H1 (cell line): ENCODE measurements around the gene RORB. TPM values are rescaled to one million over a fixed set of nuclear protein-coding genes. Genes with fewer than 3 reads are reported as not detected.

Source experiments
- BRCA1 ChIP-seq: IDR thresholded peaks from 2 replicates; pipeline ENCODE4 v1.6.1; 2012; ENCODE audit warnings: low read depth, low read length, improper control_type of control experiment
- CHD1 ChIP-seq: IDR thresholded peaks from 2 replicates; pipeline ENCODE4 v1.6.1; 2012; ENCODE audit warnings: low read depth, low read length, improper control_type of control experiment
- EGR1 ChIP-seq: IDR thresholded peaks from 2 replicates; pipeline ENCODE4 v1.6.1; 2011; ENCODE audit warnings: low read depth, low read length, borderline replicate concordance
- EZH2 ChIP-seq: fragments of 200-600 bp; sonication (generic); IDR thresholded peaks from 2 replicates; pipeline ENCODE4 v1.7.1; 2012; ENCODE audit warnings: low read depth, mild to moderate bottlenecking, moderate library complexity, low read length, inconsistent platforms; ENCODE audit not compliant: severe bottlenecking
- FOSL1 ChIP-seq: IDR thresholded peaks from 2 replicates; pipeline ENCODE4 v1.6.1; 2011; ENCODE audit warnings: mild to moderate bottlenecking, low read depth, low read length, moderate library complexity; ENCODE audit not compliant: insufficient read depth
- JUN ChIP-seq: IDR thresholded peaks from 2 replicates; pipeline ENCODE4 v1.6.1; 2011; ENCODE audit warnings: low read depth, mild to moderate bottlenecking, improper control_type of control experiment, low read length
- JUND ChIP-seq: IDR thresholded peaks from 2 replicates; pipeline ENCODE4 v1.6.1; 2011; ENCODE audit warnings: mild to moderate bottlenecking, improper control_type of control experiment, low read length
- KDM4A ChIP-seq: IDR thresholded peaks from one replicate; pipeline ENCODE4 v1.7.1; 2012; ENCODE audit warnings: low read depth, mild to moderate bottlenecking, moderate library complexity, low read length, inconsistent platforms; ENCODE audit not compliant: severe bottlenecking
- MAFK ChIP-seq: IDR thresholded peaks from 2 replicates; pipeline ENCODE4 v1.6.1; 2012; ENCODE audit warnings: low read depth, mild to moderate bottlenecking, improper control_type of control experiment, low read length
- POLR2A ChIP-seq, 2 experiments: IDR thresholded peaks; 1 replicate in 1 of 2; 2 replicates in 1 of 2; pipeline ENCODE4 v1.6.1; 2011; ENCODE audit warnings: low read depth in 2 of 2, low read length in 2 of 2, mild to moderate bottlenecking in 2 of 2; ENCODE audit errors: control extremely low read depth in 1 of 2
- RFX5 ChIP-seq: IDR thresholded peaks from 2 replicates; pipeline ENCODE4 v1.6.1; 2011; ENCODE audit warnings: low read depth, low read length, improper control_type of control experiment, borderline replicate concordance
- SIRT6 ChIP-seq: IDR thresholded peaks from one replicate; pipeline ENCODE4 v1.7.1; 2012; ENCODE audit warnings: low read length, inconsistent platforms
- SP1 ChIP-seq: IDR thresholded peaks from 2 replicates; pipeline ENCODE4 v1.6.1; 2011; ENCODE audit warnings: low read depth, low read length
- SRF ChIP-seq: IDR thresholded peaks from 2 replicates; pipeline ENCODE4 v1.6.1; 2011; ENCODE audit warnings: mild to moderate bottlenecking, low read depth, low read length, moderate library complexity
- TAF1 ChIP-seq: IDR thresholded peaks from 2 replicates; pipeline ENCODE4 v1.6.1; 2011; ENCODE audit warnings: mild to moderate bottlenecking, low read depth, low read length
- USF2 ChIP-seq: IDR thresholded peaks from 2 replicates; pipeline ENCODE4 v1.6.1; 2011; ENCODE audit warnings: low read length, improper control_type of control experiment
- polyA plus RNA-seq, 7 experiments: library from polyadenylated mRNA; depleted of rRNA in 3 of 7; stranded (reverse) in 5 of 7; unstranded in 2 of 7; fragments of >200 nt in 5 of 7; fragments of 200-250 nt in 2 of 7; gene quantifications; 1 replicate in 5 of 7; 2 replicates in 1 of 7; 4 replicates in 1 of 7; pipeline versions ENCODE4 v1.2.1 to v1.2.3, GENCODE V29; 2011 to 2013; ENCODE audit warnings: missing spikeins in 2 of 7, mixed read lengths in 2 of 7
- total RNA-seq: library from RNA; stranded (reverse); fragmentation: NEBNext Ultra II Directional; extraction: Animal tissue kit (Norgen Biotek cat#: 25700); gene quantifications from 2 replicates; pipeline ENCODE4 v1.2.1, GENCODE V29; 2021
- TF ChIP-seq, protein P1 (sequence below): IDR thresholded peaks from 2 replicates; pipeline ENCODE4 v1.6.1; 2012; ENCODE audit warnings: low read length, inconsistent platforms
- TF ChIP-seq, protein P2 (sequence below): IDR thresholded peaks from 2 replicates; pipeline ENCODE4 v1.6.1; 2012; ENCODE audit warnings: inconsistent platforms

Gene RORB
- total and polyA plus RNA-seq, 2 of the 8 experiments (the other 6 are each of a cell fraction or from before 2014, with no cell fraction given) = 2.3 to 7.1 TPM

DNA sequence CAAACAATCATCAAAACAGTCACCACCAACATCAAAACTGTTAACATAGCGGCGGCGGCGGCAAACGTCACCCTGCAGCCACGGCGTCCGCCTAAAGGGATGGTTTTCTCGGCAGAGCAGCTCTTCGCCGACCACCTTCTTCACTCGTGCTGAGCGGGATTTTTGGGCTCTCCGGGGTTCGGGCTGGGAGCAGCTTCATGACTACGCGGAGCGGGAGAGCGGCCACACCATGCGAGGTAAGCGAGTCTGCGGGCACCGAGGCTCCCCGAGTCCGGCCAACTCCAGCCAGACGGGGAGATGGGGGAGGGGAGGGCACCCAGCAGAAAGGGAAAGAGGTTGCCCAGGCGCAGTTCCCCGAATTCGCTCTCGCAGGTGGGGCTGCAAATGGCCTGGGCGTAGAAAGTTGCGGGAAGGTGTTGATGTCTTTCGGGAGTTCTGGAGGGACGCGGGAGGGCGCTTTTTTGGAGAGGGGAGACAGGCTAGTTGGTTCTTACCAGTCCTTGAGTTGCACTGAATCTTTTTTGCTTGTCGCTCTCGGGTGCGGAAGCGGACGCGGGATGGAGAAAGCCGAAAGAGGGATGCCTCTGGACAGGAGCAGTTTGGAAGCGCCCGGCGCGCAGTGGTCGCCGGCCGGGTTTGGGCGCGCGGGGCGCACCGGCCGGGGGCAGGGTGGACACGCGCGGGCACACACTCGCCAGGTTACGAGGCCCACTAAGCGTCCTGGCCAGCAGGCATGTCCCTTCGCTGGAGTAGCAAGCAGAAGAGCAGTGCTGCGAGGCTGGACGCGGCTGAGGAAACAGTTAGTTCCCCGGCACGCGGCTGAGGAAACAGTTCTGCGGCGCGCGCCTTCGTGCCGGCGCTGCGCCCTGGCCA is 849 bp downstream of the RORB start (continued):
- TF ChIP-seq, protein P1, sequence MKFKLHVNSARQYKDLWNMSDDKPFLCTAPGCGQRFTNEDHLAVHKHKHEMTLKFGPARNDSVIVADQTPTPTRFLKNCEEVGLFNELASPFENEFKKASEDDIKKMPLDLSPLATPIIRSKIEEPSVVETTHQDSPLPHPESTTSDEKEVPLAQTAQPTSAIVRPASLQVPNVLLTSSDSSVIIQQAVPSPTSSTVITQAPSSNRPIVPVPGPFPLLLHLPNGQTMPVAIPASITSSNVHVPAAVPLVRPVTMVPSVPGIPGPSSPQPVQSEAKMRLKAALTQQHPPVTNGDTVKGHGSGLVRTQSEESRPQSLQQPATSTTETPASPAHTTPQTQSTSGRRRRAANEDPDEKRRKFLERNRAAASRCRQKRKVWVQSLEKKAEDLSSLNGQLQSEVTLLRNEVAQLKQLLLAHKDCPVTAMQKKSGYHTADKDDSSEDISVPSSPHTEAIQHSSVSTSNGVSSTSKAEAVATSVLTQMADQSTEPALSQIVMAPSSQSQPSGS = no peak
- no peak for TF ChIP-seq SP1
- no peak for TF ChIP-seq EGR1
- TF ChIP-seq TAF1 = peak; percentile 30; the same call in 1 of the 2 replicates
- TF ChIP-seq BRCA1 = no peak
- TF ChIP-seq JUN = no peak
- no peak for TF ChIP-seq MAFK
- TF ChIP-seq JUND = no peak
- no peak for TF ChIP-seq RFX5
- peak; percentile 60 for TF ChIP-seq EZH2
- no peak for TF ChIP-seq FOSL1
- TF ChIP-seq USF2 = no peak
- no peak for TF ChIP-seq CHD1
- peak; percentile 99 for TF ChIP-seq KDM4A
- no peak for TF ChIP-seq SRF
- TF ChIP-seq, protein P2, sequence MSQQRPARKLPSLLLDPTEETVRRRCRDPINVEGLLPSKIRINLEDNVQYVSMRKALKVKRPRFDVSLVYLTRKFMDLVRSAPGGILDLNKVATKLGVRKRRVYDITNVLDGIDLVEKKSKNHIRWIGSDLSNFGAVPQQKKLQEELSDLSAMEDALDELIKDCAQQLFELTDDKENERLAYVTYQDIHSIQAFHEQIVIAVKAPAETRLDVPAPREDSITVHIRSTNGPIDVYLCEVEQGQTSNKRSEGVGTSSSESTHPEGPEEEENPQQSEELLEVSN = peak; percentile 97
- no peak for TF ChIP-seq SIRT6
- no peak for TF ChIP-seq POLR2A (IDR thresholded peaks at IDR 0.05; ENCODE audit: control extremely low read depth in 1 of 2, low read depth in 2 of 2, low read length in 2 of 2)
